RWPE1 (cell line): ENCODE results near the gene ULBP2.

ENCODE experiments used
- CTCF ChIA-PET: fragments of 350-600 bp; sonication (Branson Sonifier 250); formaldehyde crosslinking; extraction: SDS; loops from one replicate; lab custom pipeline; 2021; lab: Yijun Ruan, JAX
- POLR2A ChIA-PET: fragments of 400-600 bp; formaldehyde crosslinking; extraction: SDS; loops from one replicate; lab custom pipeline; 2020; ENCODE audit warnings: antibody characterized with exemption; ENCODE audit not compliant: low non-redundant PET; lab: Yijun Ruan, JAX
- DNase-seq: peaks from one replicate; pipeline ENCODE4 v3.0.0; 2012; ENCODE audit warnings: low spot score
- H3K27ac ChIP-seq: fragments of 450-650 bp; 2 replicates; pipeline ENCODE4 v1.5.1; 2017
- TF ChIP-seq, protein P1 (sequence below): fragments of 450-650 bp; conservative IDR thresholded peaks from 2 replicates; pipeline ENCODE4 v1.5.1; 2017; ENCODE audit warnings: low read depth, mild to moderate bottlenecking

Gene ULBP2

GRCh38 chr6:149974825-149975224 lies 33.0 kb downstream of the ULBP2 start:
- CTCF ChIA-PET: no interaction called here
- no peak for DNase-seq
- TF ChIP-seq, protein P1, sequence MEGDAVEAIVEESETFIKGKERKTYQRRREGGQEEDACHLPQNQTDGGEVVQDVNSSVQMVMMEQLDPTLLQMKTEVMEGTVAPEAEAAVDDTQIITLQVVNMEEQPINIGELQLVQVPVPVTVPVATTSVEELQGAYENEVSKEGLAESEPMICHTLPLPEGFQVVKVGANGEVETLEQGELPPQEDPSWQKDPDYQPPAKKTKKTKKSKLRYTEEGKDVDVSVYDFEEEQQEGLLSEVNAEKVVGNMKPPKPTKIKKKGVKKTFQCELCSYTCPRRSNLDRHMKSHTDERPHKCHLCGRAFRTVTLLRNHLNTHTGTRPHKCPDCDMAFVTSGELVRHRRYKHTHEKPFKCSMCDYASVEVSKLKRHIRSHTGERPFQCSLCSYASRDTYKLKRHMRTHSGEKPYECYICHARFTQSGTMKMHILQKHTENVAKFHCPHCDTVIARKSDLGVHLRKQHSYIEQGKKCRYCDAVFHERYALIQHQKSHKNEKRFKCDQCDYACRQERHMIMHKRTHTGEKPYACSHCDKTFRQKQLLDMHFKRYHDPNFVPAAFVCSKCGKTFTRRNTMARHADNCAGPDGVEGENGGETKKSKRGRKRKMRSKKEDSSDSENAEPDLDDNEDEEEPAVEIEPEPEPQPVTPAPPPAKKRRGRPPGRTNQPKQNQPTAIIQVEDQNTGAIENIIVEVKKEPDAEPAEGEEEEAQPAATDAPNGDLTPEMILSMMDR: no peak
- POLR2A ChIA-PET: no interaction called here
- H3K27ac ChIP-seq: no peak overlapping the region

DNA sequence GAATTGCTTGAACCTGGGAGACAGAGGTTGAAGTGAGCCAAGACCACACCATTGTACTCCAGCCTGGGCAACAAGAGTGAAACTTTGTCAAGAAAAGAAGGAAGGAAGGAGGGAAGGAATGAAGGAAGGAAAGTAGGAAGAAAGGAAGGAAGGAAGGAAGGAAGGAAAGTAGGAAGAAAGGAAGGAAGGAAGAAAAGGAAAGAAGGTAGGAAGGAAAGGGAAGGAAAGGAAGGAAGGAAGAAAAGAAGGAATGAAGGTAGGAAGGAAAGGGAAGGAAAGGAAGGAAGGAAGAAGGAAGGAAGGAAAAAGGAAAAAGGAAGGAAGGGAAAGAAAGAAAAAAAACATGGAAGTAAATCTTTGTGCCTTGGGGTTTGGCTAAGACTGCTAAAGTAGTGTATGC lies 33.6 kb downstream of the ULBP2 start:
- H3K27ac ChIP-seq: no peak overlapping the region
- ChIA-PET CTCF (no interaction called here), POLR2A (no interaction called here)
- DNase-seq: no peak
- TF ChIP-seq, protein P1: no peak

- POLR2A ChIA-PET: no interaction called here
These were observed 35.4 kb downstream of the ULBP2 start for GRCh38 chr6:149977221-149977620.

GRCh38 chr6:149978610-149979009 lies 36.8 kb downstream of the ULBP2 start:
- ChIA-PET POLR2A (no interaction called here), CTCF (no interaction called here)
- TF ChIP-seq, protein P1: no peak
- DNase-seq: no peak
- no peak overlapping the region for H3K27ac ChIP-seq

More at GRCh38 chr6:149977221-149977620, 35.4 kb downstream of the ULBP2 start:
- H3K27ac ChIP-seq: no peak overlapping the region
- CTCF ChIA-PET: no interaction called here
- TF ChIP-seq, protein P1: no peak
- no peak for DNase-seq

- TF ChIP-seq, protein P1: no peak
- ChIA-PET POLR2A (no interaction called here), CTCF (interaction anchor here (0.6 kb wide), 1 partner anchor 148 kb away, joined by 4 read pairs; no protein-coding TSS in a partner anchor)
- no peak for DNase-seq
- no peak overlapping the region for H3K27ac ChIP-seq
These were observed 37.5 kb downstream of the ULBP2 start for GRCh38 chr6:149979293-149979692.

DNA sequence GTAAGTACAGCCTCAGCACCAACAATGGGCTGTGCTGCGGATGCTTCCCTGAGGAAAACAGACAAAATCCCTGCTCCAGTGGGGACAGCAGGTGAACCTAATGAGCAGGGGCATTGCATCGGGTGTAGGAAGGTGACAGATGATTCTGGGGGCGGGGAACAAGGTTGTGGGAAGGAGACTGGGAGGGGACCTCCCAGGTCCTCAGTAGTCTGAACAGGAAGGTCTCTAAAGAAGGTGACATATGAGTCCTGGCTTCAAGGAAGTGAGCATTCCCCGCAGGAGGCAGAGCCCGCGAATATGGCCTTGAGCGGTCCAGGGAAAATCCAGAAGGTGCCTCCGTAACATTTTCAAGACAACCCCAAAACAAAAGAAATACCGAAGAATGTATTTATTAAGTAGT lies 41.3 kb downstream of the ULBP2 start:
- TF ChIP-seq, protein P1: no peak
- ChIA-PET CTCF (no interaction called here), POLR2A (interaction anchor here (0.6 kb wide), 1 partner anchor 182 kb away, joined by 3 read pairs; no protein-coding TSS in a partner anchor)
- no peak for DNase-seq
- H3K27ac ChIP-seq: no peak overlapping the region
